ENCODE data around the gene KMT2C. TPM values are rescaled to one million over a fixed set of nuclear protein-coding genes. Genes with fewer than 3 reads are reported as not detected.
A peak's percentile ranks its signal among the peaks of the same experiment; 100 is the strongest.

KMT2C gene
- total RNA-seq, 3 donors from 2014 or later = 79.6 to 121 (median 102) TPM

- no peak for DNase-seq
- Histone ChIP-seq H3K36me3 (ENCODE audit: low read depth) (no peaks in the 10 kb centered on the region), H3K4me3 (no peak overlapping the region), H3K9me3 (no peaks in the 10 kb centered on the region), H3K4me1 (ENCODE audit: low read depth) (no peaks in the 10 kb centered on the region)
- intact Hi-C loops (cut with DNase I, micrococcal nuclease) = no loop called here
- no peak for TF ChIP-seq CTCF (IDR thresholded peaks at IDR 0.05)
- no peak for ATAC-seq
Measured at GRCh38 chr7:152347888-152348287, 87.9 kb downstream of the KMT2C start.

- TF ChIP-seq CTCF (IDR thresholded peaks at IDR 0.05) = no peak
- no peak overlapping the region for H3K4me3 ChIP-seq
- no peaks in the 10 kb centered on the region for H3K4me1 ChIP-seq (ENCODE audit: low read depth)
- intact Hi-C loops (cut with DNase I, micrococcal nuclease) = no loop called here
- no peaks in the 10 kb centered on the region for H3K36me3 ChIP-seq (ENCODE audit: low read depth)
- DNase-seq (no peak), ATAC-seq (no peak)
- no peaks in the 10 kb centered on the region for H3K9me3 ChIP-seq
Measured at GRCh38 chr7:152344253-152344652, 91.5 kb downstream of the KMT2C start.

GRCh38 chr7:152342796-152343195, 93.0 kb downstream of the KMT2C start:
- TF ChIP-seq CTCF (IDR thresholded peaks at IDR 0.05) = no peak
- Histone ChIP-seq H3K9me3 (no peaks in the 10 kb centered on the region), H3K4me3 (no peak overlapping the region), H3K36me3 (ENCODE audit: low read depth) (no peaks in the 10 kb centered on the region), H3K4me1 (ENCODE audit: low read depth) (no peaks in the 10 kb centered on the region)
- DNase-seq (no peak), ATAC-seq (no peak)
- intact Hi-C loops (cut with DNase I, micrococcal nuclease) = no loop called here

GRCh38 chr7:152341914-152342236, 93.9 kb downstream of the KMT2C start:
- Histone ChIP-seq H3K36me3 (ENCODE audit: low read depth) (no peaks in the 10 kb centered on the region), H3K9me3 (no peaks in the 10 kb centered on the region), H3K4me1 (ENCODE audit: low read depth) (no peaks in the 10 kb centered on the region), H3K4me3 (no peak overlapping the region)
- no peak for TF ChIP-seq CTCF (IDR thresholded peaks at IDR 0.05)
- intact Hi-C loops (cut with DNase I, micrococcal nuclease) = no loop called here
- ATAC-seq (no peak), DNase-seq (no peak)

- peak; percentile 81 for ATAC-seq
- Histone ChIP-seq H3K9me3 (no peaks in the 10 kb centered on the region), H3K4me1 (ENCODE audit: low read depth) (peaks cover 1% of the 10 kb centered on the region), H3K4me3 (no peak overlapping the region), H3K36me3 (ENCODE audit: low read depth) (no peaks in the 10 kb centered on the region)
- peak in 1 of 3 donors; percentile 47 for DNase-seq
- intact Hi-C loops (cut with DNase I, micrococcal nuclease) = no loop called here
- peak; percentile 16 for TF ChIP-seq CTCF (IDR thresholded peaks at IDR 0.05)
Measured at GRCh38 chr7:152341039-152341913, 94.5 kb downstream of the KMT2C start.

Data from mucosa of descending colon (tissue), 3 donors.